HG03159 (cell line): Measurements from ENCODE around the gene KCND1.
A peak's percentile ranks its signal among the peaks of the same experiment; 100 is the strongest.

ENCODE experiments used
- ATAC-seq: cut with Tn5 transposase; IDR thresholded peaks from one replicate; pipeline ENCODE4 v1.9.1; 2021; ENCODE audit warnings: mild to moderate bottlenecking, moderate library complexity; ENCODE audit not compliant: unreplicated experiment

KCND1 gene

DNA sequence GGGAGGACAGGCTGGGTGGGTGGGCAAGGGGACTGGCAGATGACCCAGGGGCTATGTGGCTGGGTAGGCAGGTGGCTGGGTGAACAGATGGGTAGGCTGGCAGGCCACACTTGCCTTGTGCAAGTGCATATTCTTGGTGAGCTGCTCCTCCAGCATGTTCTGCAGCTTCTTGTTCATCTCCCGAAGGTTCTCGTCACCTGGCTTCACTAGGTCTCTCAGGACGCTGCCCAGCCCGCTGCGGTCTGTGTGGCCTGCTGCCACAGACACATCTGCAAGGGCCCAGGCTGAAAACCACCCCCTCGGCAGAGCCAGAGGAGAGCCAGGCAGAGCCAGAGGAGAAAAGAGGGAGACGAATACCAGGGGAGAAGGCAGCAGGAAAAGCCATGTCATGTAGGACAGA, 3.4 kb upstream of the KCND1 start:
- no peak for ATAC-seq

DNA sequence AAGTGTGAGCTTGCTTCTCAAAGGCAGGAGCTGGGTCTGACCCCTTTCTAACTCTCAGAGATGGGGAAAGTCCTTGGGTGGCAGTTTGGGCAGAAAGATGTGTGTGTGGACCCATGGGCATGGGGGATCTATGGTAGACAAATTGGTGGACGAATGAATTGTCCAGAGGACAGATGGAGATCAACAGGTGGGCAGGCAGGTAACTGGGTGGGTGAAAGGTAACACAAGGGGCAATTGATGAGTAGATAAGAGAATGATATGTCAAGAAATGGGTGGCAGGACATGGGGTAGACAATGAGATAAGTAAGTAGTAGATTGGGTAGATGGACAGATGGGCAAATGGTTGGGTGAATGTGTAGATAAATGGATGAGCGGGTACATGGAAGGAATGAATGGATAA, 2.9 kb upstream of the KCND1 start:
- ATAC-seq: no peak

DNA sequence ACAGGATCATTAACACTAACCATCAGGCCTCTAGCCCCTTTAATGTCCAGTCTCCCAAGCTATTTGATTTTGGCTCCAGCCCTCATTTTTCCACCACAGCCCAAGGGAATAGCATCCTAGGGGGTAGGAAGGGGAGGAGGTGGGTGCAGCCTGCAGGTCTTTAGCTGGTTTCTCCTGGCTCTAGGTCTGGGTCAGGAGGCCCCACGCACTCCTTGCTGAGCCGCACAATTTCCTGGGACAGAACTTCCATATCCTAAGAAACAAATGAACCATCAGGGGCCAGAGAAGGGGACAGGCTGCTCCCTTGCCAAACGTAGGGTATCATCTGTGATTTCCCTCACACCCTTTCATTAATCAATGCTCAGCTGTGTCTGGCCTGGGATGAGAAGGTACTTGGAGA, 2.4 kb upstream of the KCND1 start:
- ATAC-seq: no peak

DNA sequence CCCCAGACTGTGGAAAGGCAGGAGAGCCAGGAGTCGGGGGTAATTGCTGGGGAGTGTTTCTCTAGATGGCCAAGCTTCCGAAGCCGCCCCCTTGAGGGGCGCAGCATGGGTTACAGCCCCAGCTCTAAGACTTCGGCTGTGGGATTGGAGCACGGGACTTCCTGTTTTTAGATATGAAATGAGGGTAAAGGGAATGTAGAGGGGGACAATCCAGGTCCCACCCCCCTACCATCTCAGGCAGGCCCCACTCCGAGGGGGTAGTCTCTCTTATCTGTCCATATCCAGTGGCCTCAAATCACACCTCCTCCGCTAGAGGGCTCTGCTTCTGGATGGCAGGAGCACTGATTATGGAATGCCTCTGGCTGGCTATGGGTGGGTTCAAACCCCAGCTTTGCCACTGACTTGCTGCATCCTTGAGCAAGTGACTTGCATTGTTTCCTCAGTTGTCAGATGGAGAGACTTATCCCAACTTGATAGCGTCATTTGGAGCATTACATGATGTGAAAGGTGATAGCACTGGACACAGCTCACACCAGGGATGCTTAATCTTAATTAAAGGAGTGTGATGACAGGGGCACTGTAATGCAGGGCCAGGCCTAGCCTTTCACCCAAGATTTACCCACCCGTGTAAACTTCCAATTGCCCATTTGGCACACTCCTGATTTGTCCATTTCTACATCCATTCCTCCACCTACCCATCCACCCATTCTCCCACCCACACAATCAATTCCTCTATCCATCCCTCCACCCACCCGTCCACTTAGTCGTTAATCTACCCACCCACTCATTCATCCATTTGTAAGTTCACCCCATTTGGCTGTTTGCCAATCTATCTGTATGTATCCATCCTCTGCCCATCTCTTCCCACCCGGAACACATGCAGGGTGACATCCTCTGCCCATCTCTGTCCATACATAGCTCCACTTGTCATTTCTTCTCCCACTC, 848 bp upstream of the KCND1 start:
- ATAC-seq: no peak

DNA sequence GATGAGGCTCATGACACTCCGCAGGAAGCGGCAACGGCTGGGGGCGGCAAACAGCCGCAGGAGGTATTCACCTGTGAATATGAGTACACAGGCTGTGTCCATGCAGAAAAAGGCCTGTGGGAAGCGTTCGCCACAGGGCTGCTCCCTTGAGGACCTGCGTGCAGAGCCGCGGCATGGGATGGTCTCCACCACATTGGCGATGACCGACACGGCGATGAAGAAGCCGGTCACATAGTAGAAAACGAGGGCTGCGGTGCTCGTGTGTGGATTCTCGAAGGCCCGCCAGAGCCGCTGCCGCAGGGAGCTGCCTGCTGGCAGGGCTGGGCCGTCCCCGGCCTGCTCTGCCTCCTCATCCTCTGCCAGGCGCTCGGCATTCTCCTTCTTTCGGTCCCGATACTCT, 2.2 kb downstream of the KCND1 start:
- ATAC-seq: no peak

DNA sequence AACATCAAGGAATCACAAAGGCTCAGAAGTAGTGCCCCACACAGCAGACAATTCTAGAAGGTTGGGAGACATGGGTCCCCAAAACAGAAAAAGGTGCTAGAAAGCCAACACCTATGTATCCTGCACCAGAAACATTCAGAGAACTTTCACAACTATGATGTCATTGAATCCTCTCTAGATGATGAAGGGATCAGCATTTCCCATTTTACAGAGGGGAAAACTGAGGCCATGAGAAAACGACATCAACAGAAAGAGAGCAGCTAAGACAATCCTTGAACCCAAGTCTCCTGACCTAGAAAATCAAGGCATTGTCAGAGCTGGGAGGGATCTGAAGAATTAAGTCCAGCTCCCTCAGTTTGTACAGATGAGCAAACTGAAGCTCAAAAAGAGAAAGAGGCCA, 3.3 kb downstream of the KCND1 start:
- no peak for ATAC-seq

DNA sequence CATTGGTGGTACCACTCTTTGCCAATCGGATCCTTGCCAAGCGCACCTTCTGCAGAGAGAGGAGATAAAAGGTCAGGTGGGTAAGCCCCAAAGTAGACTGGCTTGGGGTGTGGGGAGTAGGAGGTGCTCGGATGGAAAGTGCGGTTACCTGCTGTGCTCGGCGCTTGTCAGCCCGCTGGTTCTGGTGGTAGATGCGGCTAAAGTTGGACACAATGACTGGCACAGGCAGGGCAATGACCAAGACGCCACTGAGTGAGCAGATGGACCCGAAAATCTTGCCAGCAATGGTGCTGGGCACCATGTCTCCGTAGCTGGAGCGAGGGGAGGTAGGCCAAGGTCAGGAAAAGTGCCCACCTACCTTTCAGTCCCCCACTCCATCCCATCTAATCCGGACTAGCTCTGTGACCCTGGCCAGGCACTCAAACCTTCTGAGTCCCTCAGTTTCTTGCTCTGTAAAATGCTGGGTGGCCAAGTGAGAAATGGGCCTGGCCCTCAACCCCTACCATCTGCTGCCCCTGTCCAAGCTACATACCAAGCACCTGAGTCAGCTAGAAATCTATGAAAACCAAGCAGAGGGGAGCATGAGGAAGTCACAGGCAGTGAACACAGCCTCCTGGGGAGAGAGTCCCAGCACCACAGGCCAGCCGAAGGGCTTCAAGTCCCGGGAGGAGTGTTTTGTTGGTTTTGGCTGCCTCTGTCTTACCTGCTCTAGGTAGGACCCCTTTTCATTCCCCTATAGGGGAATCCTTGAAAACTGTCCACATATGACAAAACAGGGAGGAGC, 4.7 kb downstream of the KCND1 start:
- ATAC-seq: no peak

DNA sequence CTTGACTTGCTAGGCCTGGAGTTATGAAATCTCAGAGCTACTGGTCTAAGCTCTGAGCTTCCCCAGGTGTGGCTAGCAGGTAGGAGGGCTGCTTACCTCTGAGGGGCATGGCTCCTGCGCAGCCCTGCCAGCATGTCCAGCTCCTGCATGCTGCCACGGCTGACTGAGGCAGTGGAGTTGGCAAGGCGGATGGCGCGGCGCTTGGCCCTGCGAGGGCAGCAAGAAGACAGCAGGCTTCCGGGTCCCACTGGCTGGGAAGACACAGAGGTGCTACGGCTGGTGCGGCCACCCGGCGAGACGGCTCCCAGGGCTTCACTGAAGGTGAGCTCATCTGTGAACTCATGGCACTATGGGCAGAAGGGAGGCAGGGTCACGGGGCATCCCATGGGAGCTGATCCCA, 5.7 kb downstream of the KCND1 start:
- no peak for ATAC-seq

DNA sequence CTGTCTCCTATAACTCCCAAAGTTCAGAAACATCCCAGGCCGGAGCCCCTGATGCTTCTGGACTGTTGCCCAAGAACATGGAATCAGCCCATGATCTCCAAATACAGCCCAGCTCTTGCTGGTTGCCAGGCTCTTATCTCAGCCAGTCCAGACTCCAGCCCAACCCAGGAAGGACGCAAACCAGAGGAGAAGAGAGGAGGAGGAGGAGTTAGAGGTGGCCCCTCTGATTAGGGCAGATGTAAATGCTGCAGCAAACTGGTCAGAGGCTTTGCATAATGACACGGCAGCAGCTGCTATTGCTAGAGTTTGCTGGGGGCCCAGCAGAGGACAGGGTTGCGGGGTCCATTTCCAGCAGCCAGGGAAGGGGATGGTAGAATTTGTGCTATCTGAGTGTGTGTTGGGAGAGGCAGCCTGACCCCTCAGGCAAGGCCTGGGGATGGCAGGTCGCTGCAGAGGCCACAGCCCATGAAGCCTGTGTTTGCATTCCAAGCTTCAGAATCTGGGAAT, 10.0 kb downstream of the KCND1 start:
- ATAC-seq: no peak

DNA sequence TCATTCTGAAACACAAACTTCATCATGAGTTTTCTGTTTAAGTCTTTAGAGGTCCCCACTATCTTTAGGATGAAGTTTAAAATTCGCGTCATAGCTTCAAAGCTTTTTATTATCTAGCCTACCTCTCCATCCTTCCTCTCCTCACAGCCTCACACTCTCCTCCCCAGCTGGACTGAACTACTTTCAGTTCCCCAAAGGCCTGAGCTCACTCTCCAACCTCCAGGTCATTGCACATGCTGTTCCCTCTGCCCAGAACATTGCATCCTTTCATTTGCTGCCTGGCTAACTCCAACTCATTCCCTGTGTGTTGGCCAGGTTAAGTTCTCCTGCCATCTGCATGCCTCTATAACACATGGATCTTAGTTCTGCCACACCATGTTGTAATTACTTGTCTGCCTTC, 11.4 kb downstream of the KCND1 start:
- no peak for ATAC-seq

DNA sequence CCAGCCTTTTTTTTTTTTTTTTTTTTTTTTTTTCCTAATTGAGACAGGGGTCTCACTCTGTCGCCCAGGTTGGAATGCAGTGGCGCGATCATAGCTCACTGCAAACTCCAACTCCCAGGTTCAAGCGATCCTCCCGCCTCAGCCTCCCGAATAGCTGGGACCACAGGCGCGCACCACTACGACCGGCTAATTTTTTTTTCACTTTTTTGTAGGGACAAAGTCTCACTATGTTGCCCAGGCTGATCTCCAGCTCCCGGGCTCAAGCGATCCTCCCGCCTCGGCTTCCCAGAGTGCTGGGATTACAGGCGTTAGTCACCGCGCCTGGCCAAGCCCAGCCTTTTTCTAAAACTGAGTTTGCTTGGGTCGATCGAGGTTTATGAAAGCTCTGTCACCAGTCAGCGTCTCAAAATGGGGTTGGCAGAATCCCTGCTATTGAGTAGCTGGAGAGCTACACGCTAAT, 13.0 kb downstream of the KCND1 start:
- ATAC-seq: no peak

DNA sequence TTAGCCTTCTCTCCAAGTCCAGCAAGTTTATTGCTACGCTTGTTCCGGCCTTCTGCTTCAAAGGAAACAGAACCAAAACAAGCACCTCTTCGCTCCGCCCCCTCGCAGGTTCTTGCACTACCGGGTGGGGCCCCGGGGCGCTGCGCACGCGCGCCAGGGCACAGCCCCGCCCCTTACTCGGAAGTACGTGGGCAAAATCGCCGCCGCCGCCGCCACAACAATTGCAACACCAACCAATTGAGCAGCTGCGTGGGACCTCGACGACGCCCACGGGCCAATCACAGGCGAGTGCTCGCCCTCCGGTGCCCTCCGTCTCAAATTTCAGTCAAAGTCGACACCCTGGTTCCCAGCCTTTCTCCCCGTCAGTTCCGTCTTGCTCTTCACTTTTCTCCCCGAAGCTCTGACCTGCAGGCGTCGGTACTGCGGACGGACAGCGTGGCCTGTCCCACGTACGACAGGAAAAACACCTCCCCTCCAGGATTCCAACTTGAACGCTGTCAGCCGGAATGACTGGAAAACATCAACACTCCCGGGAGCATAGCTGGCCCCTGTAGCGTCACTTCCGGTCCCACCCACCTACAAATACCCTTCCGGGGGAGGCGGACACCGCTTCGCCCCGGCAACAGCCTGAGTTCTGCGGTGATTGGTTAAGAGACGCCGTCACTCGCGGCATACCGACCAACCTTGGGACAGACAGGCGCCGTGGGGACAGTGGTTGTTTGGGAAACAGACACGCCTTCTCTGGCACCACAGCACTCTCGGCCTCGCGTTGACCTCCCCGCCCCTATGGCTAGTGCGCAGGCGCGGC, 13.6 kb downstream of the KCND1 start:
- ATAC-seq: peak; percentile 82

DNA sequence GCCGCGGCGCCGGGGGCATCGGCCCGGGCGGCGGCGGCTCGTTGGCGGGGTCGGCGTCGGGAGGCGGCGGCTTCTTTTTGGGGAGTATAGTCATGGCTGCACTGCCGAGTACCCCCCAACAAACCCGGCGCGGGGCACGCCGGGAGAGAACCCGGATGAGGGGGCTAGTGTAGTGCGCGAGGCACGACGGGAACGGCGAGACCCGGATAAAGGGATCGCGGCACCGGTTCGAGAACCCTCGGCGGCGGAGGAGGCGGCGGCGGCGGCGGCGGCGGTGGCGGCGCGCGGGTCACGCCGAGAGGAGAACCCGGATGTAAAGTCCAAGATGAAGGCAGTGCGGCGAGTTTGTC, 14.2 kb downstream of the KCND1 start, which contains the start of gene OTUD5:
TSS of gene OTUD5 (minus strand) at position 131 of the 350 bp plus-strand sequence. CDS start at position 94, 37 bp downstream.
- ATAC-seq: peak; percentile 32

DNA sequence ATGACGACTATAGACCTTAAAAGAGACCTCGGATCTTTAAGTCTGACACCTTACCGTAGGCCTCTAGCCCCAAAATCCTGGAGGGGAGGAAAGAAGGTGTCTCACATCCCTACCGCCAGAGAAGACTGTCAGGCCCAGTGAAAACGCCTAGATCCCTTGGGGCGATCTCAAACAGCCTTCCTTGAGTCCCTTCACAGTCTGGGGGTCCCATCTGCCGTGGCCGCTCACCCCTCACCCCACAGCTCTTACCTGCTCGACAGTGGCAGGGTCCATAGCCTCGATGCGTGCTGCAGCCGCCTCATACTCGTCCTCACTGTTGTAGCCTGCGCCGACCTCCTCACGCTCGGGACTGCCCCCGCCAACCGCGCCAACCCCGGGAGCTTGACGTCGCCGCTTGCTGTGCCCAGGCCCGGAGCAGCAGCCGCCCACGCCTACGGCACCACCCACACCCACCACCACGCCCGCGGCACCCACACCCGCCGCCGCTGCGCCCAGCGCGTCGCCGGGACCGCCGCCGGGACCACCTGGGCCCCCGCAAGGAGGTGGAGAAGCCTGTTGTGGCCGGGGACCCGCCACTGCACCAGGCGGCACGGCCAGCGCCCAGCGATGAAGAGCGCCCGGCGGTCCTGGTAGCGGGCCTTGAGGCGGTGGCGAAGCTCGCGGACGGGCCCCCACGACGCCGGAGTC, 14.8 kb downstream of the KCND1 start:
- ATAC-seq: no peak

DNA sequence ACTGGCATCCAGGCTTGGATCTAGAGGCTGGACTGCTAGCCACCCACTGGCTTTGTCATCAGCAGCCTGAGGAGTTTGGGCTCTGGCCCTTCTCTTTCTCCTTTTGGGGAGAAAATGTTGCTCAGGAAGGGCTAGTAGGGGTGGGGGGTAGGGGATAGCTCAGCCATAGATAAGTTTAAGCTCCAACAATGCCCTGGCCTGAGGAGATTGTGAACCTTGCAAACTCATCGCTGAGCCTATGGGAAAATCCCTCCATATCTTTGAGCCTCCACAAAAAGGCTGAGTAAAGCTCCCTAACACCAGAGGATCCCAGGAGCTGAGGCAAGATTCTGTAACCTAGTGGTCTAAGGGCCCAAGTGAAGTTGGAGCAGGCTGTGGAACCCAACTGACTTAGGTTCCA, 23.1 kb downstream of the KCND1 start:
- no peak for ATAC-seq

DNA sequence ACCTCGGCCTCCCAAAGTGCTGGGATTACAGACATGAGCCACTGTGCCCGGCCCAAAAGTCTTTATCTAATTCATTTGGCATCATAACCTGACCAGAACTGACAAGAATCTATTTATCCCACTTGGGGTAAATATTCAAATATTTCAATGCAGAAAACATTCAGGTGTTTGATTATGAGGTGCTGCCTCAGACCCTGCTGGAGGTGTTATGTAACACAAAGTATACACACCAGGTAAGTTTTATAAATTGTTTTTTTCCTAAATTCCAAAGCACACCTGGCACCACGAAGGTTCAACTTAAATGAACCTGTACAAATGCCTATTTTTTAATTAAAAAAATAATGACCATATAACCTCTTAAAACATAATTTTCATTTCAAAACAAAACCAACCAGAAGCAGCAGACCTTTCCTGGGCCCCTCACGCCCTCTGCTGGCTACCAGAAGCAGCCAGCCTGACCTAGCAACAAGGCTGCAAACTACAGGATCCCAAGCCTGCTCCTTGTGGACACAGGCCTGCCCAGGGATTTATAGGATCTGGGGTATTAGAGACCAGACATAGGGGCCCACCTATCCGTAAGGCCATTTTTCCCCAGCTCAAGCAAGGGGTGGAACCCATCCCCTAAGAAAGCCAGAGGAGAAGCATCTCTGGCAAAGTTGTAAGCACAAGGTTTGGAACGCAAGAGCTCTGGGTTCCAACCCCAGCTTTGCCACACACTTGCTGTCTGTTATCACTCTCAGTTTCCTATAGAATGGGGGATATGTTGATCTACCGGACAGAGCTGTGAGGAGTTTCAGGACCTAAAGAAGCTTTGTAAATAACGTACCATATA, 25.9 kb downstream of the KCND1 start:
- no peak for ATAC-seq

DNA sequence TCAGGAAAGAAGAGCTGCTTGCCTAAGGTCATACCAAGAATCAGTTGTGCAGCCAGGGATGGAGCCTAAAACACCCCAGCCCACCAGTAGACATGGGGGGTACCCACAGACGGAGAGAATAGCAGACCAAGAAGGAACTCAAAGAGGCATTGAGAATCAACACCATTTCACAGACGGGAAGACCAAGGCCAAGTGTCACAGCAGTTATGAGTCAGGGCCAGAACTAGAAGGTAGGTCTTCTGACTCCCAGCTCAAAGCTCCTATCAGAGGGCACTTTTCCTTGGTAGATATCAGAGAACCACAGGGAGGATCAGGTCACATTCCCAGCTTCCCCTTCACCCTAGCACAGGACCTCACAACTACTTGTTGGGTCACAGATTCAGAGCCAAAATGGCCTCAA, 28.7 kb downstream of the KCND1 start:
- ATAC-seq: no peak

DNA sequence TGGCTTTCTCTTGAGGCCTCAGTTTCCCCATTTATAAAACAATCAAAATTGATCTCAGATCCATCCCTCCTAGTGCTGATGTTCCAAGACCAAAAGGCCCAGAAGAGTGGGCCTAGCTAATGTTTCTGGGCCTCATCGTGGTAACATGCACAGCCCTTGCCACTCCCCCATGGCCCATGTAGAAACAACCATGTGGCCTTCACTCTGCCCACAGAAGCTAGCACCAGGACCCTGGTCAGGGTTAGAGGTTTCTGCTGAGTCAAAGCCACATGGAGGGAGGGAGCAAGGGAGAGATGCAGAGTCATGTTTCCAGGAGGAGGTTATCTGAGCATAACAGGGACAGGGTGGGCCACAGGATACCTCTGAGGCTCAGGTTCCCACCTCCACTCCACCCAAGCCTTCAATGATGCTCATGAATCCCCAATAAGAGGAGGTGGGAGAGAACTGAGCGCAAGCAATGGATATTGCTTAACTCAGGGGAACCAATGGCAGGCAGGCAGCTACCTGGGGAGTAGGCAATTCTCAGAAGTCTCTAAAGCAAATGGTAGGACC, 31.2 kb downstream of the KCND1 start:
- ATAC-seq: no peak

DNA sequence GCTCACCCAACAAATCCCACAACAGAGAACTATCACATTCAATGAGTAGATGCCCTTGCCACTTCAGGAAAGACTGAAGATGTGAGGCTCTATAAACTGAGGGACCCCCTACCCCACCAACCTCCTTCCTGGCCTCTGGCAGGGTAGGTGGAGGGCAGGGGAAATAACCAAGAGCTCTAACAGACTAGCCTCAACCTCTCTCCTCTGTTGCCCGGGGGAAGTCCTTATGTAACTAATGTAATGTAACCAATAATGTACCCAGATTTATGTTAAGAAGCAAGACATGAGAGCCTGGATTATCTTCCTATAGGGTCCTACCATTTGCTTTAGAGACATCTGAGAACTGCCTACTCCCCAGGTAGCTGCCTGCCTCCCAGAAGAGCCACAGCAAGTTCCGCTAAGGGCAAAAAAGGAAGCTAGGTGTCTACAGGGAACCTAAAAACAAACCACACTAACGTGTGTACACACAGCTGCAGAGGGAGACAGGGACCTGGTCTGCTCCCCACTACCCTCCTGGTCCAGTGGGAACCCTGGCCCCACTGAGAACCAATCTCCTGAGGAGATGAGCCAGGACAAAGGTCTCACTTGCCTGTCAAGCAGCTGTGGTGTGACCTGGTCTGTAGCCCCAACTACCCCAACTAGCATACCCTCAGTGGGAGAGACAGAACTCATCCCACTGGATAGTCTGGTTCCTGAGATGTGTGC, 32.0 kb downstream of the KCND1 start:
- no peak for ATAC-seq
